Measurements from ENCODE around the gene ATG7.

ATG7 gene

DNA sequence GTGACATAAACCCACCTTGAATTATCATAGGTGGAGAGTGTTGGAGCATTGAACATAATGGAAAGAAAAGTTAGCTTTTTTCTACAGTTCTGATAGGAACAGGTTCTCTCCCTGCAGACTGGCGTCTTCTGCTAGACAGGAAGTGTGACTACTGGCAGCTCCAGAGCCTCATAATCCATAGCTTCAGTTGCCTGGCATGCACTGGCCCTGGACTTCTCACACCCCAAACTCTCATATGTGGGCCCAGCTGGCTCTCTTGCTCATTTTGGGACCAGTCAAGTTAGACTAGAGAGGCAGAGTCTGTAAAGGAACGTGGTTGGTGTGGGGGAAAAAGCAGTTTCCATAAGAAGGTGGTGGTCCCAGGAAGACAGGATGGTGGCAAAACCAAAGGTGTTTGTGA lies 191.4 kb downstream of the ATG7 start:
- Histone ChIP-seq H3K79me2 (ENCODE audit: insufficient read depth, low read length) (no peaks in the 10 kb centered on the region), H3K9me2 (replicated peaks; ENCODE audit: insufficient read depth, low read length) (no peaks in the 10 kb centered on the region), H3K27ac (ENCODE audit: low read depth, low read length) (no peak overlapping the region), H3K9ac (ENCODE audit: low read length) (no peak overlapping the region), H3K4me2 (ENCODE audit: low read depth, low read length, poor library complexity, severe bottlenecking) (no peak overlapping the region), H3K9me3 (ENCODE audit: insufficient read depth, low read length) (no peaks in the 10 kb centered on the region), H3K36me3 (ENCODE audit: low read length) (no peaks in the 10 kb centered on the region), H4K20me1 (ENCODE audit: low read depth, low read length) (no peaks in the 10 kb centered on the region), H3K27me3 (ENCODE audit: low read length) (no peaks in the 10 kb centered on the region), H2AFZ (ENCODE audit: low read depth, low read length, severe bottlenecking) (no peak overlapping the region), H3K4me3 (ENCODE audit: insufficient read depth, low read length, poor library complexity, severe bottlenecking) (no peak overlapping the region), H3F3A (ENCODE audit: insufficient read depth) (no peaks in the 10 kb centered on the region)
- TF ChIP-seq EZH2phosphoT487 (conservative IDR thresholded peaks at IDR 0.05; ENCODE audit: low read length): no peak
- TF ChIP-seq, protein P1, sequence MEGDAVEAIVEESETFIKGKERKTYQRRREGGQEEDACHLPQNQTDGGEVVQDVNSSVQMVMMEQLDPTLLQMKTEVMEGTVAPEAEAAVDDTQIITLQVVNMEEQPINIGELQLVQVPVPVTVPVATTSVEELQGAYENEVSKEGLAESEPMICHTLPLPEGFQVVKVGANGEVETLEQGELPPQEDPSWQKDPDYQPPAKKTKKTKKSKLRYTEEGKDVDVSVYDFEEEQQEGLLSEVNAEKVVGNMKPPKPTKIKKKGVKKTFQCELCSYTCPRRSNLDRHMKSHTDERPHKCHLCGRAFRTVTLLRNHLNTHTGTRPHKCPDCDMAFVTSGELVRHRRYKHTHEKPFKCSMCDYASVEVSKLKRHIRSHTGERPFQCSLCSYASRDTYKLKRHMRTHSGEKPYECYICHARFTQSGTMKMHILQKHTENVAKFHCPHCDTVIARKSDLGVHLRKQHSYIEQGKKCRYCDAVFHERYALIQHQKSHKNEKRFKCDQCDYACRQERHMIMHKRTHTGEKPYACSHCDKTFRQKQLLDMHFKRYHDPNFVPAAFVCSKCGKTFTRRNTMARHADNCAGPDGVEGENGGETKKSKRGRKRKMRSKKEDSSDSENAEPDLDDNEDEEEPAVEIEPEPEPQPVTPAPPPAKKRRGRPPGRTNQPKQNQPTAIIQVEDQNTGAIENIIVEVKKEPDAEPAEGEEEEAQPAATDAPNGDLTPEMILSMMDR (IDR thresholded peaks at IDR 0.05; ENCODE audit: insufficient read depth, low read length, poor library complexity, severe bottlenecking): no peak

DNA sequence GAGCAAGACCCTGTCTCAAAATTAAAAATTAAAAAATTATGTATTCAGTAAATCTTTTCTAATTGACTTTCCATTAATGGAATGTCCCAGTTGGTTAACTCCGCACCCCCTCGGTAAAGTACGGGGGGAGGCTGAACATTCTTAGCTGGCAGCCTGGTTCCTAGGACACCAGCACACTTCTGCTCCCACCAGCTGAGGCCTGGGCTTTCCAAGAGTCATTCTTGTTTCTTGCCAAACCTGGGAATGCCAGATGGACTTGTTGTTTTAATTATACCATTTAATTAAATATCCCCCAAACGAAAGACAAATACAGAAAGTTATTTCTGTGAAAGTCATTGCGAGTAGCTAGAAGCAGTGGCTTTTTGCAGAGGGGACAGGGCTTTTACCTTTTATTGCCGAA lies 192.2 kb downstream of the ATG7 start:
- Histone ChIP-seq H3K4me3 (ENCODE audit: insufficient read depth, low read length, poor library complexity, severe bottlenecking) (no peak overlapping the region), H3K9me2 (replicated peaks; ENCODE audit: insufficient read depth, low read length) (no peaks in the 10 kb centered on the region), H3K27ac (ENCODE audit: low read depth, low read length) (no peak overlapping the region)

DNA sequence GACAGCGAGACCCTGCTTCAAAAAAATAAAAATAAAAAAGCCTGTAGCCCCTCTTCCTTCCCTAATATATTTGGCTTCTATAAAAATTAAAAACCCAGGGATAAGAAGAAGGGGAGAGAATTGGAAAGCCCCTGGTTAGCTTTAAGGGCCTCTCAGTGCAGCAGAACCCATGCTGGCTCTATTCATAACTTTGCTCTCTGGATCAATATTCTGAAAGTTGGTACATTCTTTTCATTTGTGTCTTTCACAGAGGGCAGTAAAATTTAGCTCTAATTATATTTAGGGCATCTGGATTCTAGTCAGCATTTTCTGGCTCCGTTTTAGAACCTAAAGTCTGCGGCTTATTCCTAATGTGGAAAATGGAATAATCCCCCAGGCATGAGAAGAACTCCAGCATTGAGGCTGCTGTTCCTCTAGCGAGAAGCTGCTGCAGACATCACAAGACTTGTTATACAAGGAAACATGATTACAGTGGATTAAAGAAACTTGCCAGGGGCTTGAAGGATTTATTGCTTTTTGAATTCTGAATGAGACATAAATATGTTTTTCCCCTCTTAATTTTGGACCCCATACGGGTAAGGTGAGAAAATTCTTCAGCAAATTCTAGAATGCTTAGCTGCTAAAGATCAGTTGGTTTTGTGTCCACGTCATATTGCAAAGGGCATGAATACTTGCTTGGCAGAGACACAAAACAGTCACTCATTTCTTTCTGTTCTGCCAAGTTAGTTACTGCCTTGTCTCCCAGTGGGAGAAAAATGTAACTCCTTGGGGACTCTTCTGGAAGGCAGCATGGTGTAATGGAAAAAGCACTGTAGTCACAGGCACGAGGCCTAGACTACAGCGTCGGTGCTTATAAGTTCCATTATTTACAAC lies 193.8 kb downstream of the ATG7 start:
- Histone ChIP-seq H3K4me3 (ENCODE audit: insufficient read depth, low read length, poor library complexity, severe bottlenecking) (no peak overlapping the region), H4K20me1 (ENCODE audit: low read depth, low read length) (no peaks in the 10 kb centered on the region), H3K27ac (ENCODE audit: low read depth, low read length) (no peak overlapping the region), H3K9me3 (ENCODE audit: insufficient read depth, low read length) (no peaks in the 10 kb centered on the region), H3F3A (ENCODE audit: insufficient read depth) (no peaks in the 10 kb centered on the region), H3K9me2 (replicated peaks; ENCODE audit: insufficient read depth, low read length) (no peaks in the 10 kb centered on the region), H3K4me2 (ENCODE audit: low read depth, low read length, poor library complexity, severe bottlenecking) (no peak overlapping the region), H3K27me3 (ENCODE audit: low read length) (no peaks in the 10 kb centered on the region), H3K79me2 (ENCODE audit: insufficient read depth, low read length) (no peaks in the 10 kb centered on the region), H2AFZ (ENCODE audit: low read depth, low read length, severe bottlenecking) (no peak overlapping the region), H3K36me3 (ENCODE audit: low read length) (no peaks in the 10 kb centered on the region), H3K9ac (ENCODE audit: low read length) (no peak overlapping the region)
- TF ChIP-seq EZH2phosphoT487 (conservative IDR thresholded peaks at IDR 0.05; ENCODE audit: low read length): no peak
- TF ChIP-seq, protein P1 (IDR thresholded peaks at IDR 0.05; ENCODE audit: insufficient read depth, low read length, poor library complexity, severe bottlenecking): no peak

More for the DNA sequence above, 192.2 kb downstream of the ATG7 start:
- no peak for TF ChIP-seq EZH2phosphoT487 (conservative IDR thresholded peaks at IDR 0.05; ENCODE audit: low read length)
- TF ChIP-seq, protein P1 (IDR thresholded peaks at IDR 0.05; ENCODE audit: insufficient read depth, low read length, poor library complexity, severe bottlenecking): no peak
- H3K4me2 ChIP-seq (ENCODE audit: low read depth, low read length, poor library complexity, severe bottlenecking): no peak overlapping the region
- no peak overlapping the region for H2AFZ ChIP-seq (ENCODE audit: low read depth, low read length, severe bottlenecking)
- no peaks in the 10 kb centered on the region for H3K36me3 ChIP-seq (ENCODE audit: low read length)
- no peaks in the 10 kb centered on the region for H4K20me1 ChIP-seq (ENCODE audit: low read depth, low read length)
- H3K9me3 ChIP-seq (ENCODE audit: insufficient read depth, low read length): no peaks in the 10 kb centered on the region
- H3K27me3 ChIP-seq (ENCODE audit: low read length): no peaks in the 10 kb centered on the region
- no peaks in the 10 kb centered on the region for H3F3A ChIP-seq (ENCODE audit: insufficient read depth)
- no peak overlapping the region for H3K9ac ChIP-seq (ENCODE audit: low read length)
- H3K79me2 ChIP-seq (ENCODE audit: insufficient read depth, low read length): no peaks in the 10 kb centered on the region

All from SU-DHL-6 (cell line).